Measurements from ENCODE around the gene POLD3. TPM values are rescaled to one million over a fixed set of nuclear protein-coding genes. Genes with fewer than 3 reads are reported as not detected.

The POLD3 gene
- total and polyA plus RNA-seq, 10 of the 15 experiments (the other 5 are each of a cell fraction or from before 2014, with no cell fraction given) = 23.8 to 63.7 (median 38.7) TPM

DNA sequence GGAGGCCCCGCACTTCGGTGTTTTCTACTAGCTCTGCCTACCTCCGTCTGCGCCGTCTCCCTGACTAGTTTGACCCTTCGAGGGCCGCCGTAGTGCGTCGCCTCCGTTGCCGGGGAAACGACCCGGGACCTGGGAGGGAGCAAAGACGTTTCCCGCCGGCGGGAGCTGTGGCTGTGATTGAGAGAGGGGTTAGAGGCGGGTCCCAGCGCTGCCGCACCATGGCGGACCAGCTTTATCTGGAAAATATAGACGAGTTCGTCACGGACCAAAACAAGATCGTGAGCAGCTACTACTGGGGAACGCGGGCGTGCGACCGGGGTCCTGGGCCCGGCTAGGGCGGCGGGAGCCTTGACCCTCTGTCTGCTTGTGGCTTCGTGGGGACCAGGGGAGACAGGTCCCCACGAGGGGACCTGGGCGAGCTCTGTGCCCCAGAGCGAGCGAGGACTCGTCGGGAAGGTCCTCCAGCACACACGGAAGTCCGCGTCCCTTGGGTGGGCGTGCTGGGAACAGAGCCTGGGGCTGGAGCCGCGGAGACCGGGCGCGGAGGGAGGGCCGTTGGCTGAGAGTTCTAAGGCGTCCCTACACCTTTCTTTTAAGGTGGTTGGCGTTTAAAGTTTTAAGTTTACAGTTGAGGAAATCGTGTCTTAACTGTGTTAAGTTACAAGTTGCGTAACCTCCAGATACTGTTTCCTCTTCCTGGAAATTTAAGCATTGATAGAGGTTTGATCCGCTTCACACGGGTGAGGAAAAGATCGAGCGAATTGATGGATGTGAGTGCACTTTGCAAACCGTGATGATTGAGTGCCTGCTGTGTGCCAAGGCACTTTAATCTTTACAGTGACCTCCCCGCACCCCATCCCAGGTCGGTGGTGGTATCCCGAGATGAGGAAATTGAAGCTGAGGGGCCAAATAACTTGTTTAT lies at the start of gene POLD3 (continued):
- TF ChIP-seq ZSCAN29 (IDR thresholded peaks at IDR 0.05) (no peak), EZH2 (IDR thresholded peaks at IDR 0.05; ENCODE audit: borderline replicate concordance, control insufficient read depth, low read depth, low read length) (no peak), CUX1 (IDR thresholded peaks at IDR 0.05; ENCODE audit: insufficient replicate concordance, low read depth, low read length) (no peak), SMARCA5 (IDR thresholded peaks at IDR 0.05) (no peak), BMI1 (IDR thresholded peaks at IDR 0.05; ENCODE audit: borderline replicate concordance) (peak; percentile 97), E2F4 (IDR thresholded peaks at IDR 0.05; ENCODE audit: low read depth, low read length) (peak; percentile 89), DPF2 (IDR thresholded peaks at IDR 0.05) (0 out of 2 replicates have a peak, but pooled peaks have one; percentile 39), KAT2A (conservative IDR thresholded peaks at IDR 0.05; ENCODE audit: control insufficient read depth, low read depth, low read length) (no peak), SIN3A (IDR thresholded peaks at IDR 0.05; ENCODE audit: low read depth, low read length) (peak; percentile 97), TCF12 (IDR thresholded peaks at IDR 0.05; ENCODE audit: low read depth, low read length) (peak; percentile 8; the same call in 1 of the 2 replicates), TCF7 (IDR thresholded peaks at IDR 0.05; ENCODE audit: borderline replicate concordance) (no peak), NFYA (IDR thresholded peaks at IDR 0.05; ENCODE audit: borderline replicate concordance, low read depth, low read length) (no peak), IKZF1 (conservative IDR thresholded peaks at IDR 0.05) (peak; percentile 54), ZNF217 (IDR thresholded peaks at IDR 0.05) (no peak), RELB (IDR thresholded peaks at IDR 0.05; ENCODE audit: low read depth) (peak; percentile 48; the same call in 1 of the 2 replicates), BHLHE40 (IDR thresholded peaks at IDR 0.05; ENCODE audit: borderline replicate concordance in 1 of 2, low read depth in 2 of 2, low read length in 1 of 2) (peak in 1 of 2 experiments; percentile 54; a peak in 1 of 4 replicates), RCOR1 (conservative IDR thresholded peaks at IDR 0.05; ENCODE audit: low read depth, low read length) (no peak), TBL1XR1 (IDR thresholded peaks at IDR 0.05; ENCODE audit: low read depth, low read length) (no peak; the same call in 1 of the 2 replicates), IKZF2 (IDR thresholded peaks at IDR 0.05) (0 out of 4 replicates have a peak, but pooled peaks of 1 of the 2 experiments have one; percentile 30), SUPT20H (IDR thresholded peaks at IDR 0.05; ENCODE audit: borderline replicate concordance, control insufficient read depth, low read depth, low read length) (no peak), CHD4 (IDR thresholded peaks at IDR 0.05) (no peak)
